GM21447 (cell line): ENCODE data around the gene FLT4.

ENCODE experiments used
- ATAC-seq: cut with Tn5 transposase; IDR thresholded peaks from one replicate; pipeline ENCODE4 v1.9.1; 2021; ENCODE audit not compliant: unreplicated experiment

Gene FLT4

GRCh38 chr5:180609386-180609785 lies 40.0 kb downstream of the FLT4 start:
- no peak for ATAC-seq

DNA sequence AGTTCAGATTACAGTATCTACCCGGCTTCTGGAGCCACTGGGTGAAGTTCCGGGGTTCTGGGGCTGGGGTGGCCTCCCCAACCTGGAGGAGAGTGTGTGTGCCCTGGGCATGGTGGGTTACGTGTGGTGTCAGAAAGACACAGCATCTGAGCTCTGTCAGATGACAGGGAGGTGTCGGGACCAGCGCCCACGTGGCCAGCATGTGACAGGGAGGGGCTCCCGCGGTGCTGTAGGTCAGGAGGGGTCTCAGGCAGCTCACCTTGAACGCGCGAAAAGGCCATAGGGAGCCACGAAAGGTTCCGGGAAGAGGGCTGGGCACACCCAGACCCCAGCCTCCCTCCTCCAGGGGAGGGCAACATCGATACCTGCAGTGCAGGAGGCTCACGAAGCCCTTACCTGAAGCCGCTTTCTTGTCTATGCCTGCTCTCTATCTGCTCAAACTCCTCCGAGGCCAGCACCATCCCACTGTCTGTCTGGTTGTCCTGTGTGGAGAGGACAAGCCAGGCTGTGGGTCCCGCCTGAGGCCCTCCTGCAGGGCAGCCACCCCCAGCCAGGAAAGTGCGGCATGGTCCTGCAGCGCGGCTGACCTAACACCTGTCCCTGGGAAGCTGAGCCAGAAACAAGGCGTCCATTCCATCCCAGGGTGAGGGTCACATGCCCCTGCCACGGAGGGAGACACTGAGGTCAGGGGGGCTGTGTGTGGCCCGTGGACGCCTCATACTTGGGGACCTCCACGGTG lies 40.7 kb downstream of the FLT4 start:
- no peak for ATAC-seq

DNA sequence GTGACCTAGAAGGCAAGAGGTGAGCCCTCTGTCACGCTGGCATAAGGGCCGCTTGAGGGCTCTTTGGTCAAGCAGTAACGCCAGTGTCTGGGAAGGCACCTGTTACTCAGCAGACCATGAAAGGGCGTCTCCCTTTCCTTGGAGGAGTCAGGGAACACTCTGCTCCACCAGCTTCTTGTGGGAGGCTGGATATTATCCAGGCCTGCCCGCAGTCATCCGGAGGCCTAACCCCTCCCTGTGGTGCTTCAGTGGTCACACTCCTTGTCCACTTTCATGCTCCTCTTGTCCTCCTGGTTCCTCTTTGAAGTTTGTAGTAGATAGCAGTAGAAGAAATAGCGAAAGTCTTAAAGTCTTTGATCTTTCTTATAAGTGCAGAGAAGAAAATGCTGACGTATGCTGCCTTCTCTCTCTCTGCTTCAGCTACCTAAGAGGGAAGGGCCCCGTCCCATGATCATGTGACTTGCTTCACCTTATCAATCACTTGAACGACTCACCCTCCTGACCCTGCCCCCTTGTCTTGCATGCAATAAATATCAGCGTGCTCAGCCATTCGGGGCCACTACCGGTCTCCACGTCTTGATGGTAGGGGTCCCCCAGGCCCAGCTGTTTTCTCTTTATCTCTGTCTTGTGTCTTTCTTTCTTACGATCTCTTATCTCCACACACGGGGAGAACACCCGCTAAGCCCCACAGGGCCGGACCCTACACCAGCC lies 41.4 kb downstream of the FLT4 start:
- no peak for ATAC-seq

DNA sequence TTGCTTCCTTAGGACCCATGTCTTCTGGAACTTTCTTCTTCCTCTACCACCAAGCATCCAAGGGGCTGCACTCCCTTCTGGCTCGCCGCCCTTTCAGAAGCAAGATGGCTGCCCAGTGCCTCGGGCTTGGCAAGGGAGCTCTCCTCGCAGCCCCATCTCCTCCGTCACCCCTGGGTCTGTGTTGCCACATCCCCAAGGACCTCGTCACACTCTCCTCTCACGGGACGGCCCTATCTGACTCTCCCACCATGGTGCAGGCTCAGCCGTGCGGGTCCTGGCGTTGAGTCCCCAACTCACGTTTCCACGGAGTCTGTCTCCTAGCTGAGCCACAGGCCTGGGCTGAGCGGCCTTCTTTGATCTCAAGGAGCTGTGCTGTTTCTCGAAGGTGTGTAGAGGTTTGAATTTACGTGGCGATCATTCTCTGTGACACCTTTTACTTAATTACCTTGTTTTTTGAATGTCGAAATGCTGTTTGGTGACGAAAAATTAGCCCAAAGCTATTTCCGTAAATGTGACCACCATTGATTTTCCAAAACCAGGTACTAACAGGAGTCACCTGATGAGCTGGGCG lies 43.1 kb downstream of the FLT4 start:
- no peak for ATAC-seq

DNA sequence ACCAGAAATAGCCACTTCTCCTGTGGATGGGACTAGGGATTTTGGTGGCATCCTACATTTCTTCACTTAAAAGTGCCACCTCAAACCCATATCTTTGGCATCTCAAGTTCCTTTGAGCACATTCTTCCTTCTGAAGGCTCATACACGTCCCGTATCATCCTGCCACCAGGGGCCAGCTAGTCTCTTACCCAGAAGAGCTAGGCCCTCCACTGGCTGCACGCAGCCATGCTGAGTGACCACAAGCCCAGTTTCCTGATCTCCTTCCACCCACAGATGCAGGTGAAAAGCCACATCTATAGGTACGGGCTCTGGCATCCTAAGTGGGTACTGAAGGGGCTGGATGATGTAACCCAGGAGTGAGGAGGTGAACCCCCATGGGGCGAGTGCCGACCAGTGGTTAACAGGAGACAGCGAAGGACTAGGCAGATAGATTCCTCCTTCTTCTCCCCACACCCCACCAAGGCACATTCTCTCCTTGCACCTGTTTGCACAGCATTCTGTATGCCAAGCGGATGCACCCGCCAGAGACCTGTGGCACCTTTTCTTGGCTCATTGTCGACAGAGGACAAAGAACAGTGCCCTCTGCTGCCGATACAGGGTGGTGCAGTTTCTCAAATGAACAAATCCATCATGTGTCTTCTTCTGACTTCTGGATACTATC lies 43.7 kb downstream of the FLT4 start:
- peak; percentile 51 for ATAC-seq

- ATAC-seq: no peak
Observed at GRCh38 chr5:180604271-180604670, 45.1 kb downstream of the FLT4 start.

DNA sequence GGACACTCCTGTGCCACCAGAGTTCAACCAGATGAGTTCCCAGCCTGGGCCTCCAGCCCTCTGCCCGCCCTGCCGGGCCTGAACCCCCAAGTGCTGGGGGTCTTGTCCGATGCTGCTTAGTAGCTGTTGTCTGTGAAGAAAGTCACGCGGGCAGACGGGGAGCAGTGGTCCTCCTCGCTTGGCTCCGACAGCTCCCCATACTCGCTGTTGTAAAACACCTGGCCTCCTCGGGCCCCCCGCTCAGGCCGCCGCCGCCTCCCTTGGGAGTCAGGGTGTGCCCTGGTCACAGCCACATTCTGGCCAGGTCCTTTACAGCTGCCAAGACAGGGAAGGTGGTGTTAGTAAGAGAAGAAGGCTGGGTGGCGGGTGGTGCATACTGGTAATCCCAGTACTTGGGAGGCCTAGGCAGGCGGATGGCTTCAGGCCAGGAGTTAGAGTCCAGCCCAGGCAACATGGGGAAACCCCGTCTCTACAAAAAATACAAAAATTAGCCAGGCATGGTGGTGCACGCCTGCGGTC lies 46.3 kb downstream of the FLT4 start:
- no peak for ATAC-seq

GRCh38 chr5:180602481-180603075 lies 46.8 kb downstream of the FLT4 start:
- ATAC-seq: no peak

- ATAC-seq: no peak
Observed at GRCh38 chr5:180601591-180602480, 47.6 kb downstream of the FLT4 start.

GRCh38 chr5:180600554-180601041 lies 48.8 kb downstream of the FLT4 start:
- ATAC-seq: no peak

- ATAC-seq: no peak
Observed at GRCh38 chr5:180599981-180600553, 49.3 kb downstream of the FLT4 start.

DNA sequence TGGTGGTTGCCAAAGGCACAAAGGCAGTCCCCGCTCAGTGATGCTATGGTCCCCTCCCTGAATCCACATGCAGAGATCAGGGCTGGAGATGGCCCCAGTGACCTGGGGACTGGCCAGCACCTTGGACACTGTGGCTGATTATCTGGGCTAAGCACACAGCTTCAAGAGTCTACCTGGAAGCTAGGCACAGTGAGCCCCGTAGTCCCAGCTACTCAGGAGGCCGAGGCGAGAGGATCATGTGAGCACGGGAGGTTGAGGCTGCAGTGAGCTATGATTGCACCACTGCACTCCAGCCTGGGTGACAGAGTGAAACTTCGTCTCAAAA lies 49.8 kb downstream of the FLT4 start:
- ATAC-seq: no peak

DNA sequence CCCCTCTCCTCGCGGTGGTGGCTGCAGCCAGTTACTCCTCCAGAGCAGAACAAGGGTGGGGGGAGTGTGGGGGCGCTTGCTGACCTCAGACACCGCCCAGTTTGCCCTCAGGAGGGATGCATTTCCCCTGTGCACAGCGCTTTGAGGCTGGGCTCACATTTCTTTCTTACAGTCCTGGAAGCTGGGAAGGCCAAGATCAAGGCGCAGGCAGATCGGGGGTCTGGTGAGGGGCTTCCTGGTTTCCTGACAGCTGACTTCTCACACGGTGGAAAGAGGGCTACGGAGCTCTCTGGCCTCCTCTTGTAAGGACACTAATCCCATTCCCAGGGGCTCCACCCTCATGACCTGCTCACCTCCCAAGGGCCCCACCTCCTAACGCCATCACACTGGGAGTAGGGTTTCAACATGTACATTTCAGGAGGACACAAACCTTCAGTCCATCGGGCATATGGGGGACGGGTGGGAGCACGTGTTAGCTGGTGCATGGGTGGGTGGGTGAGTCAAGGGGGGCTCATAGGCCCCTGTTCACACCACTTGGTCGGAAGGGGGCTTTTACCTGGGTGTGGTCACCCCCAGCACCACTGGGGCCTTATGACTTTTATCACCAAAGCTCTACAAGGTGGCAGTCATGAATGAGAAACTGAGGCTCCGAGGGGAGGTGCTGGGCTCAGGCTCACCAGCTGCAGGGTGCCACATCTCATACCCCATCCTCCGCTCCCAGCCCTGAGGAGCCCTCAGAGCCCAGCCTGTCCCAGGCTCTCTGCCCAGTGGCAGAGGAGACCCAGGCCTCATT lies 50.4 kb downstream of the FLT4 start:
- ATAC-seq: no peak

DNA sequence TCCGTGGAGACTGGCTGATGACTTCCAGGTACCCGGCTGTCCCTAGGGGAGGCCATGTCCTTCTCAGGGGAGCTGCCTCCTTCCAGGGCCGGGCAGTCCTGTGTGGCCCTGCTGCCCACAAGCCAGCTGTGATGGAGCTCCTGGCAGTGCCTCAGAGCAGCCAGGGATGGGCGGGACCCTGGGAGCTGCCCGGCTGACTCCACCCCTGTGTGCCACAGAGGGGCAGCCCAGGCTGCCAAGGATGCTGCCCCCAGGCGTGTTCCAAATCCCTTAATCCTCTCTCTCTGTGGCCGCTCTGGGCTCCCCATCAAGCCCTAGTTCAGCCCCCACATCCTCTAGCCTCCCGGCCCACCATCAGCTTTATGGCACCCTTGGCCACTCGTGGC lies 51.1 kb downstream of the FLT4 start:
- ATAC-seq: no peak

GRCh38 chr5:180596668-180597231 lies 52.6 kb downstream of the FLT4 start:
- no peak for ATAC-seq

GRCh38 chr5:180596115-180596667 lies 53.2 kb downstream of the FLT4 start:
- no peak for ATAC-seq

GRCh38 chr5:180595381-180596114 lies 53.9 kb downstream of the FLT4 start:
- no peak for ATAC-seq

- ATAC-seq: no peak
Observed at GRCh38 chr5:180595046-180595379, 54.4 kb downstream of the FLT4 start.
